ENCODE data around the gene CCL4L2.

DNA sequence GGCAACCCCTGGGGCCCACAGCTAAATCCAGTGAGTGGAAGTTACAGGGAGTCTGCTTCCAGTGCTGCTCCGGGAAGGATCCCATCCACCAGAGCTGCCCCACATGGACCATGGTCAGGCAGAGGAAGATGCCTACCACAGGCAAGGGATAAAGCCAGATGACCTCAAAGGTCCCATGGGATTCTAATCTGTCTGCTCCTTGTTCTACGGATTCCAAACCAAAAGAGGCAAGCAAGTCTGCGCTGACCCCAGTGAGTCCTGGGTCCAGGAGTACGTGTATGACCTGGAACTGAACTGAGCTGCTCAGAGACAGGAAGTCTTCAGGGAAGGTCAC is 1.4 kb downstream of the CCL4L2 start:
- no peak for TF ChIP-seq POLR2A (IDR thresholded peaks at IDR 0.05)
- TF ChIP-seq, protein P1, sequence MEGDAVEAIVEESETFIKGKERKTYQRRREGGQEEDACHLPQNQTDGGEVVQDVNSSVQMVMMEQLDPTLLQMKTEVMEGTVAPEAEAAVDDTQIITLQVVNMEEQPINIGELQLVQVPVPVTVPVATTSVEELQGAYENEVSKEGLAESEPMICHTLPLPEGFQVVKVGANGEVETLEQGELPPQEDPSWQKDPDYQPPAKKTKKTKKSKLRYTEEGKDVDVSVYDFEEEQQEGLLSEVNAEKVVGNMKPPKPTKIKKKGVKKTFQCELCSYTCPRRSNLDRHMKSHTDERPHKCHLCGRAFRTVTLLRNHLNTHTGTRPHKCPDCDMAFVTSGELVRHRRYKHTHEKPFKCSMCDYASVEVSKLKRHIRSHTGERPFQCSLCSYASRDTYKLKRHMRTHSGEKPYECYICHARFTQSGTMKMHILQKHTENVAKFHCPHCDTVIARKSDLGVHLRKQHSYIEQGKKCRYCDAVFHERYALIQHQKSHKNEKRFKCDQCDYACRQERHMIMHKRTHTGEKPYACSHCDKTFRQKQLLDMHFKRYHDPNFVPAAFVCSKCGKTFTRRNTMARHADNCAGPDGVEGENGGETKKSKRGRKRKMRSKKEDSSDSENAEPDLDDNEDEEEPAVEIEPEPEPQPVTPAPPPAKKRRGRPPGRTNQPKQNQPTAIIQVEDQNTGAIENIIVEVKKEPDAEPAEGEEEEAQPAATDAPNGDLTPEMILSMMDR (IDR thresholded peaks at IDR 0.05): no peak

All from thyroid gland (tissue), 4 donors.